SK-N-SH (cell line): ENCODE results near the gene RNF166. TPM values are rescaled to one million over a fixed set of nuclear protein-coding genes. Genes with fewer than 3 reads are reported as not detected.

ENCODE experiments used
- CTCF ChIA-PET: fragments of 300-600, 350-600 bp; formaldehyde crosslinking; extraction: SDS; loops from one replicate; lab custom pipeline; 2021; lab: Yijun Ruan, JAX
- POLR2A ChIA-PET: fragments of 350-600 bp; sonication (Branson Sonifier 250); formaldehyde crosslinking; extraction: SDS; loops from one replicate; lab custom pipeline; 2020; ENCODE audit warnings: antibody characterized with exemption, inconsistent platforms; lab: Yijun Ruan, JAX
- DNase-seq: peaks from one replicate; pipeline ENCODE4 v3.0.0; 2012
- H2AFZ ChIP-seq: fragments of 200-600 bp; sonication (generic); 2 replicates; pipeline ENCODE4 v1.8.1; 2016; ENCODE audit warnings: antibody characterized with exemption, mild to moderate bottlenecking, low read depth
- H3F3A ChIP-seq: fragments of 200-600 bp; sonication (generic); replicated peaks from 2 replicates; pipeline ENCODE3; 2016; ENCODE audit warnings: antibody characterized with exemption, mild to moderate bottlenecking; ENCODE audit not compliant: insufficient read depth
- H3K27ac ChIP-seq, 2 experiments: fragments of 200-500 bp in 1 of 2; fragments of 200-600 bp in 1 of 2; sonication (Bioruptor generic) in 1 of 2; sonication (generic), shearing (Covaris generic) in 1 of 2; 2 replicates each; pipeline versions ENCODE4 v1.5.1 to v1.6.1; 2014 to 2016; ENCODE audit warnings: low read depth in 2 of 2, inconsistent platforms in 1 of 2, low read length in 1 of 2, mild to moderate bottlenecking in 1 of 2, mixed read lengths in 1 of 2
- H3K27me3 ChIP-seq: fragments of 200-600 bp; sonication (generic), shearing (Covaris generic); 2 replicates; pipeline ENCODE4 v1.6.1; 2016; ENCODE audit warnings: mixed run types; ENCODE audit not compliant: insufficient read depth
- H3K36me3 ChIP-seq, 2 experiments: fragments of 200-500 bp in 1 of 2; fragments of 200-600 bp in 1 of 2; sonication (Bioruptor generic) in 1 of 2; sonication (generic) in 1 of 2; replicated peaks in 1 of 2; 2 replicates each; pipeline versions ENCODE3 to v1.5.1; 2014 to 2016; ENCODE audit warnings: low read length in 1 of 2, mild to moderate bottlenecking in 1 of 2; ENCODE audit not compliant: insufficient read depth in 2 of 2, control insufficient read depth in 1 of 2
- H3K4me1 ChIP-seq, 2 experiments: fragments of 200-500 bp in 1 of 2; fragments of 200-600 bp in 1 of 2; sonication (Bioruptor generic) in 1 of 2; sonication (generic), shearing (Covaris generic) in 1 of 2; 2 replicates each; pipeline versions ENCODE4 v1.5.1 to v1.6.1; 2014 to 2016; ENCODE audit warnings: low read depth in 1 of 2, low read length in 1 of 2, mixed run types in 1 of 2; ENCODE audit not compliant: insufficient read depth in 2 of 2, control insufficient read depth in 1 of 2
- H3K4me2 ChIP-seq: fragments of 200-600 bp; sonication (generic), shearing (Covaris generic); 2 replicates; pipeline ENCODE4 v1.6.1; 2017; ENCODE audit warnings: mixed run types
- H3K4me3 ChIP-seq, 2 experiments: fragments of 200-500 bp in 1 of 2; fragments of 200-600 bp in 1 of 2; sonication (Bioruptor generic) in 1 of 2; sonication (generic), shearing (Covaris generic) in 1 of 2; 2 replicates each; pipeline versions ENCODE4 v1.5.1 to v1.8.1; 2014 to 2016; ENCODE audit warnings: low read depth in 2 of 2, inconsistent platforms in 1 of 2, low read length in 1 of 2, mild to moderate bottlenecking in 1 of 2, mixed read lengths in 1 of 2, moderate library complexity in 1 of 2
- H3K79me2 ChIP-seq: fragments of 200-600 bp; sonication (generic); 2 replicates; pipeline ENCODE4 v1.8.1; 2017; ENCODE audit warnings: mild to moderate bottlenecking; ENCODE audit not compliant: insufficient read depth
- H3K9ac ChIP-seq: fragments of 200-600 bp; sonication (generic); 2 replicates; pipeline ENCODE4 v1.6.1; 2017; ENCODE audit warnings: mixed run types
- H3K9me2 ChIP-seq: fragments of 200-600 bp; sonication (generic); 2 replicates; pipeline ENCODE4 v1.6.1; 2017; ENCODE audit warnings: mixed run types
- H3K9me3 ChIP-seq: fragments of 200-600 bp; sonication (generic); 2 replicates; pipeline ENCODE4 v1.6.1; 2017; ENCODE audit warnings: mixed run types, mild to moderate bottlenecking, moderate library complexity
- H4K20me1 ChIP-seq: fragments of 200-600 bp; sonication (generic); 2 replicates; pipeline ENCODE4 v1.6.1; 2017; ENCODE audit warnings: mild to moderate bottlenecking, mixed run types; ENCODE audit not compliant: insufficient read depth
- CHD2 ChIP-seq: fragments of 150-350 bp; IDR thresholded peaks from 2 replicates; pipeline ENCODE4 v1.6.1; 2018; ENCODE audit warnings: low read length; ENCODE audit not compliant: partially characterized antibody
- FOSL2 ChIP-seq: IDR thresholded peaks from 2 replicates; pipeline ENCODE4 v1.4.0; 2012; ENCODE audit warnings: low read depth, mild to moderate bottlenecking, moderate library complexity, borderline replicate concordance
- FOXJ3 ChIP-seq: sonication (generic); formaldehyde crosslinking; IDR thresholded peaks from 2 replicates; pipeline ENCODE4 v1.5.1; 2020; ENCODE audit warnings: mild to moderate bottlenecking, missing genetic modification reagents
- FOXM1 ChIP-seq: IDR thresholded peaks from 2 replicates; pipeline ENCODE4 v1.4.0; 2012; ENCODE audit warnings: low read depth, mild to moderate bottlenecking
- IRF3 ChIP-seq: fragments of 150-350 bp; IDR thresholded peaks from 2 replicates; pipeline ENCODE4 v1.6.1; 2016; ENCODE audit warnings: mild to moderate bottlenecking, low read depth, low read length
- JUND ChIP-seq: IDR thresholded peaks from 2 replicates; pipeline ENCODE4 v1.4.0; 2012
- MAX ChIP-seq: IDR thresholded peaks from 2 replicates; pipeline ENCODE4 v1.4.0; 2012; ENCODE audit warnings: low read depth
- MEF2A ChIP-seq: IDR thresholded peaks from 2 replicates; pipeline ENCODE4 v1.4.0; 2012; ENCODE audit warnings: low read depth, borderline replicate concordance
- MXI1 ChIP-seq: IDR thresholded peaks from 2 replicates; pipeline ENCODE4 v1.6.1; 2012; ENCODE audit warnings: mild to moderate bottlenecking, low read depth, low read length, improper control_type of control experiment
- PBX3 ChIP-seq: IDR thresholded peaks from 2 replicates; pipeline ENCODE4; 2012
- POLR2AphosphoS5 ChIP-seq: IDR thresholded peaks from 2 replicates; pipeline ENCODE4 v1.6.1; 2012; ENCODE audit warnings: low read depth, low read length
- RCOR1 ChIP-seq: fragments of 150-350 bp; IDR thresholded peaks from 2 replicates; pipeline ENCODE4 v1.6.1; 2017; ENCODE audit warnings: antibody characterized with exemption, low read length
- RFX5 ChIP-seq: IDR thresholded peaks from 2 replicates; pipeline ENCODE4 v1.6.1; 2012; ENCODE audit warnings: mild to moderate bottlenecking, improper control_type of control experiment, low read length
- RXRA ChIP-seq: IDR thresholded peaks from 2 replicates; pipeline ENCODE4 v1.4.0; 2012; ENCODE audit warnings: low read depth, mild to moderate bottlenecking, borderline replicate concordance
- SIN3A ChIP-seq: IDR thresholded peaks from 2 replicates; pipeline ENCODE4 v1.6.1; 2012; ENCODE audit warnings: low read depth, mild to moderate bottlenecking, low read length, moderate library complexity, borderline replicate concordance
- SMC3 ChIP-seq: IDR thresholded peaks from 2 replicates; pipeline ENCODE4 v1.6.1; 2012; ENCODE audit warnings: low read depth, low read length, improper control_type of control experiment
- TCF12 ChIP-seq: IDR thresholded peaks from 2 replicates; pipeline ENCODE4 v1.4.0; 2012
- TEAD4 ChIP-seq: IDR thresholded peaks from 2 replicates; pipeline ENCODE4 v1.4.0; 2012; ENCODE audit warnings: mild to moderate bottlenecking, borderline replicate concordance; ENCODE audit not compliant: insufficient read depth
- WGBS: methylation state at CpG from one replicate; pipeline ENCODE4 v1.1.6; 2017; ENCODE audit warnings: low lambda C conversion rate; 5-methylcytosine and 5-hydroxymethylcytosine counted together
- polyA plus RNA-seq, 3 experiments: library from polyadenylated mRNA; depleted of rRNA; stranded (reverse); fragments of >200 nt; gene quantifications; 2 replicates each; pipeline ENCODE4 v1.2.3, GENCODE V29; 2012

RNF166 gene
- polyA plus RNA-seq, 1 of the 3 experiments (the other 2 are of a cell fraction) = 17.2 TPM

GRCh38 chr16:88741368-88741767 is 35.2 kb upstream of the RNF166 start:
- no peak overlapping the region for H3K27ac ChIP-seq
- peaks cover 8% of the 10 kb centered on the region for H3F3A ChIP-seq
- H2AFZ ChIP-seq = no peak overlapping the region
- 90% methylated on average over 15 of the region's 17 CpGs for WGBS
- no peaks in the 10 kb centered on the region for H3K9me2 ChIP-seq
- CTCF ChIA-PET = interaction anchor here (0.6 to 17.4 kb wide), 3 partner anchors 18 to 426 kb away, joined by 3 to 540 read pairs (median 3); no protein-coding TSS in a partner anchor
- no peak for TF ChIP-seq SIN3A
- TF ChIP-seq JUND = no peak
- TF ChIP-seq PBX3 = no peak
- no peak for TF ChIP-seq SMC3
- no peak for TF ChIP-seq FOXJ3 (CRISPR knock-in tag)
- no peak for TF ChIP-seq TEAD4
- TF ChIP-seq RFX5 = no peak
- no peak for TF ChIP-seq RXRA
- TF ChIP-seq IRF3 = no peak
- no peak for TF ChIP-seq MXI1
- no peak for TF ChIP-seq CHD2
- no peak for TF ChIP-seq RCOR1
- no peak for TF ChIP-seq MEF2A
- no peak for TF ChIP-seq TCF12
- TF ChIP-seq POLR2AphosphoS5 = no peak
- TF ChIP-seq MAX = no peak
- H3K27me3 ChIP-seq = no peaks in the 10 kb centered on the region
- H3K79me2 ChIP-seq = peaks cover 23% of the 10 kb centered on the region; the same call in 1 of the 2 replicates
- DNase-seq = no peak
- H3K9ac ChIP-seq = no peak overlapping the region
- H3K9me3 ChIP-seq = no peaks in the 10 kb centered on the region
- peaks cover 37% of the 10 kb centered on the region for H4K20me1 ChIP-seq
- no peak overlapping the region for H3K4me2 ChIP-seq
- H3K4me3 ChIP-seq = no peak overlapping the region
- peaks cover 0 to 18% of the 10 kb centered on the region in 2 experiments for H3K36me3 ChIP-seq
- POLR2A ChIA-PET = no interaction called here
- peaks cover 0 to 6% of the 10 kb centered on the region in 2 experiments; a peak in 1 of 4 replicates for H3K4me1 ChIP-seq

- H3K79me2 ChIP-seq = peaks cover 23% of the 10 kb centered on the region; the same call in 1 of the 2 replicates
- H3K4me3 ChIP-seq = no peak overlapping the region
- TF ChIP-seq RXRA = no peak
- TF ChIP-seq JUND = no peak
- no peak for TF ChIP-seq SMC3
- no peak for TF ChIP-seq FOXM1
- no peak for TF ChIP-seq FOSL2
- no peak for TF ChIP-seq FOXJ3 (CRISPR knock-in tag)
- H3K27me3 ChIP-seq = no peaks in the 10 kb centered on the region
- H3K36me3 ChIP-seq = peaks cover 0 to 21% of the 10 kb centered on the region in 2 experiments
- H3K27ac ChIP-seq = no peak overlapping the region
- H2AFZ ChIP-seq = no peak overlapping the region
- H4K20me1 ChIP-seq = peaks cover 32% of the 10 kb centered on the region
- no peaks in the 10 kb centered on the region for H3K9me2 ChIP-seq
- no peak for DNase-seq
- POLR2A ChIA-PET = no interaction called here
- no peak overlapping the region for H3K4me2 ChIP-seq
- peaks cover 8% of the 10 kb centered on the region for H3F3A ChIP-seq
- no peaks in the 10 kb centered on the region for H3K9me3 ChIP-seq
- CTCF ChIA-PET = interaction anchor here (0.6 to 17.4 kb wide), 3 partner anchors 19 to 427 kb away, joined by 3 to 540 read pairs (median 3); no protein-coding TSS in a partner anchor
- WGBS = 92% methylated on average over 4 of the region's 12 CpGs
- no peak overlapping the region for H3K9ac ChIP-seq
- H3K4me1 ChIP-seq = peaks cover 0 to 6% of the 10 kb centered on the region in 2 experiments; a peak in 1 of 4 replicates
Observed at GRCh38 chr16:88740727-88741055, 34.5 kb upstream of the RNF166 start.
